GM12878 (cell line): ENCODE measurements around the gene HMX3.

Source experiments
- CHD4 ChIP-seq: fragments of 200-600 bp; sonication (generic); IDR thresholded peaks from 2 replicates; pipeline ENCODE4 v1.6.1; 2016; ENCODE audit warnings: mild to moderate bottlenecking
- EP300 ChIP-seq, 2 experiments: fragments of 150-350 bp in 1 of 2; IDR thresholded peaks; 2 replicates each; pipeline ENCODE4 v1.6.1; 2011 to 2012; ENCODE audit warnings: low read depth in 2 of 2, low read length in 2 of 2, borderline replicate concordance in 1 of 2, improper control_type of control experiment in 1 of 2, inconsistent platforms in 1 of 2; ENCODE audit not compliant: control insufficient read depth in 1 of 2
- NFYA ChIP-seq: IDR thresholded peaks from 2 replicates; pipeline ENCODE4 v1.6.1; 2011; ENCODE audit warnings: low read depth, mild to moderate bottlenecking, low read length, improper control_type of control experiment, borderline replicate concordance
- NR2C2 ChIP-seq: IDR thresholded peaks from 2 replicates; pipeline ENCODE4 v1.6.1; 2011; ENCODE audit warnings: borderline replicate concordance, low read depth; ENCODE audit not compliant: control insufficient read depth, insufficient read length
- POLR2AphosphoS2 ChIP-seq: IDR thresholded peaks from 2 replicates; pipeline ENCODE4 v1.6.1; 2011; ENCODE audit warnings: low read depth, mild to moderate bottlenecking, low read length, improper control_type of control experiment, moderate library complexity
- POLR2AphosphoS5 ChIP-seq: IDR thresholded peaks from 2 replicates; pipeline ENCODE4 v1.6.1; 2011; ENCODE audit warnings: mild to moderate bottlenecking, low read length, inconsistent platforms
- RELA ChIP-seq: fragments of 450-650 bp; IDR thresholded peaks from 2 replicates; pipeline ENCODE4 v1.8.0; 2014; ENCODE audit warnings: borderline replicate concordance; ENCODE audit not compliant: partially characterized antibody
- TF ChIP-seq, protein P1 (sequence below): IDR thresholded peaks from 2 replicates; pipeline ENCODE4 v1.6.1; 2012; ENCODE audit warnings: mild to moderate bottlenecking, low read depth, low read length

DNA sequence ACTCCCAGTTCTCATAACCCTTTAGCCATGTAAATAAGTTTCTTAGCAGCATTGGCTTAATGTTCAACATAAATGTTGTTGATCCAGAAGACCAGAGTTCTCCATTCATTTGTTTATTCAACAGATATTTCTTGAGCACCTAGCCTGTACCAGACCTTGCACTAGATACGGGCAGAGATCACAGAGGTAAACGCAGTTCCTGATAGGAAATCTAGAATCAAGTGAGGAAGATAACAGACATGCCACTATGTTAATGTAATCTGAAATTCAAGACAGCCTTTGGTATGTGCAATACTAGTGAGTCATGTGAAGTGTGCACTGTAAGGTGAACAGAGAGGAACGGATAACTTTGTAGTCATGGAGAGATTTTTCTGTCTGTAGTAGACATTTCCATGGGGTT is 21.4 kb downstream of the HMX3 start:
- no peak for TF ChIP-seq EP300 (IDR thresholded peaks at IDR 0.05; ENCODE audit: borderline replicate concordance in 1 of 2, control insufficient read depth in 1 of 2, low read depth in 2 of 2, low read length in 2 of 2)
- TF ChIP-seq, protein P1, sequence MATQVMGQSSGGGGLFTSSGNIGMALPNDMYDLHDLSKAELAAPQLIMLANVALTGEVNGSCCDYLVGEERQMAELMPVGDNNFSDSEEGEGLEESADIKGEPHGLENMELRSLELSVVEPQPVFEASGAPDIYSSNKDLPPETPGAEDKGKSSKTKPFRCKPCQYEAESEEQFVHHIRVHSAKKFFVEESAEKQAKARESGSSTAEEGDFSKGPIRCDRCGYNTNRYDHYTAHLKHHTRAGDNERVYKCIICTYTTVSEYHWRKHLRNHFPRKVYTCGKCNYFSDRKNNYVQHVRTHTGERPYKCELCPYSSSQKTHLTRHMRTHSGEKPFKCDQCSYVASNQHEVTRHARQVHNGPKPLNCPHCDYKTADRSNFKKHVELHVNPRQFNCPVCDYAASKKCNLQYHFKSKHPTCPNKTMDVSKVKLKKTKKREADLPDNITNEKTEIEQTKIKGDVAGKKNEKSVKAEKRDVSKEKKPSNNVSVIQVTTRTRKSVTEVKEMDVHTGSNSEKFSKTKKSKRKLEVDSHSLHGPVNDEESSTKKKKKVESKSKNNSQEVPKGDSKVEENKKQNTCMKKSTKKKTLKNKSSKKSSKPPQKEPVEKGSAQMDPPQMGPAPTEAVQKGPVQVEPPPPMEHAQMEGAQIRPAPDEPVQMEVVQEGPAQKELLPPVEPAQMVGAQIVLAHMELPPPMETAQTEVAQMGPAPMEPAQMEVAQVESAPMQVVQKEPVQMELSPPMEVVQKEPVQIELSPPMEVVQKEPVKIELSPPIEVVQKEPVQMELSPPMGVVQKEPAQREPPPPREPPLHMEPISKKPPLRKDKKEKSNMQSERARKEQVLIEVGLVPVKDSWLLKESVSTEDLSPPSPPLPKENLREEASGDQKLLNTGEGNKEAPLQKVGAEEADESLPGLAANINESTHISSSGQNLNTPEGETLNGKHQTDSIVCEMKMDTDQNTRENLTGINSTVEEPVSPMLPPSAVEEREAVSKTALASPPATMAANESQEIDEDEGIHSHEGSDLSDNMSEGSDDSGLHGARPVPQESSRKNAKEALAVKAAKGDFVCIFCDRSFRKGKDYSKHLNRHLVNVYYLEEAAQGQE: no peak
- TF ChIP-seq POLR2AphosphoS5: no peak
- no peak for TF ChIP-seq RELA
- no peak for TF ChIP-seq NR2C2
- TF ChIP-seq CHD4: no peak
- no peak for TF ChIP-seq POLR2AphosphoS2
- TF ChIP-seq NFYA: no peak
